Heart right ventricle (tissue), 16 donors: Measurements from ENCODE around the gene INHA. TPM values are rescaled to one million over a fixed set of nuclear protein-coding genes. Genes with fewer than 3 reads are reported as not detected.

Source experiments
- ATAC-seq, 8 donors: fragments of 200-7000 bp; cut with Tn5 transposase; one replicate each; pipeline ENCODE4 v1.9.1; 2020; ENCODE audit warnings: mild to moderate bottlenecking in 8 of 8, moderate library complexity in 8 of 8, moderate number of reproducible peaks in 1 of 8
- DNase-seq, 2 donors: peaks; one replicate each; pipeline ENCODE4 v3.0.0-alpha.2; 2020
- H3K27ac ChIP-seq, 10 donors: fragments of 200-600 bp; sonication (generic) in 2 of 10; one replicate each; pipeline versions ENCODE4 v1.5.0 to v1.8.0; 2020 to 2022; ENCODE audit warnings: mild to moderate bottlenecking in 3 of 10
- H3K27me3 ChIP-seq, 7 donors: fragments of 200-600 bp; one replicate each; pipeline ENCODE4 v1.8.0; 2021 to 2022; ENCODE audit warnings: mild to moderate bottlenecking in 2 of 7
- H3K36me3 ChIP-seq, 9 donors: fragments of 200-600 bp; sonication (generic) in 1 of 9; one replicate each; pipeline versions ENCODE4 v1.5.0 to v1.8.0; 2020 to 2022; ENCODE audit warnings: mild to moderate bottlenecking in 2 of 9
- H3K4me1 ChIP-seq, 9 donors: fragments of 200-600 bp; sonication (generic) in 1 of 9; one replicate each; pipeline versions ENCODE4 v1.5.0 to v1.8.0; 2020 to 2022; ENCODE audit warnings: mild to moderate bottlenecking in 4 of 9
- H3K4me3 ChIP-seq, 10 donors: fragments of 200-600 bp; sonication (generic) in 2 of 10; one replicate each; pipeline versions ENCODE4 v1.5.0 to v1.8.0; 2020 to 2022; ENCODE audit warnings: mild to moderate bottlenecking in 7 of 10, moderate library complexity in 2 of 10
- H3K9me3 ChIP-seq, 11 donors: fragments of 200-600 bp in 10 of 11; sonication (generic) in 2 of 11; one replicate each; pipeline versions ENCODE4 v1.5.0 to v1.8.0; 2013 to 2022; ENCODE audit warnings: mild to moderate bottlenecking in 2 of 11, control low read depth in 1 of 11, moderate library complexity in 1 of 11
- WGBS, 2 donors: extraction: QIAGEN DNeasy Blood & Tissue Kit; methylation state at CpG; one replicate each; pipeline ENCODE4 v1.1.7; 2013; ENCODE audit warnings: inconsistent platforms in 1 of 2; 5-methylcytosine and 5-hydroxymethylcytosine counted together
- intact Hi-C, 10 donors: fragments of 100-400 bp; cut with DNase I; formaldehyde crosslinking; loops; one replicate each; pipeline versions ENCODE4 v1.11.1 to v1.14.2; 2022
- polyA plus RNA-seq, 2 donors: library from polyadenylated mRNA; stranded (reverse); fragments of 200-250 nt; gene quantifications; one replicate each; pipeline ENCODE4 v1.2.3, GENCODE V29; 2013
- total RNA-seq, 10 donors: library from RNA; stranded (reverse); fragmentation: NEBNext Ultra II Directional in 3 of 10; extraction: Animal tissue kit (Norgen Biotek cat#: 25700) in 3 of 10; gene quantifications; one replicate each; pipeline versions ENCODE4 v1.2.1 to v1.2.4, GENCODE V29; 2021 to 2023
- TF ChIP-seq, protein P1 (sequence below), 9 donors: fragments of 200-600 bp; sonication (generic) in 2 of 9; IDR thresholded peaks; one replicate each; pipeline versions ENCODE4 v1.5.0 to v1.8.0; 2021 to 2022; ENCODE audit warnings: antibody characterized with exemption in 9 of 9, mild to moderate bottlenecking in 5 of 9, moderate library complexity in 1 of 9
- donor health status: Arrhythmogenic right ventricular cardiomyopathy.
- donor health status: ischemic (EF 13 %, LVEDD 7.1; RV severe dilation, severe dysfunction).
- donor health status: healthy with polysubstance abuse.
- donor health status: DM: no; HTN: yes; CAD: no.
- donor health status: DM: no; HTN: no; CAD: no.
- donor health status: ischemic (EF 25% LVEDD 6.9; RV normal size, moderate dysfunction).
- donor health status: ischemic (EF 25% LVEDD 5.7; RV mildly dilated, moderate dysfunction).
- donor health status: healthy.
- donor health status: DM: yes; HTN: yes; CAD: no.
- donor health status: Ischemic cardiomyopathy.
- donor health status: ischemic (EF 35%, LVEDD 5.7; RV mildly dilated, moderate dysfunction).
- donor health status: nonischemic (EF 11% LVEDD 7.7; RV severe dilation, severe dysfunction).
- donor health status: DM: yes; HTN: yes; CAD: no.
- donor health status: PGD.
- donor health status: ischemic (EF 29% LVEDD 5.4; RV normal size, mild dysfunction).
- donor health status: nonischemic (EF 23%, LVEDD 6.1; RV moderate dilation, normal function).

Gene INHA
- total and polyA plus RNA-seq, 12 donors: 1.1 to 22.1 (median 3.0) TPM

GRCh38 chr2:219525533-219526232, 46.4 kb upstream of the INHA start:
- TF ChIP-seq, protein P1, sequence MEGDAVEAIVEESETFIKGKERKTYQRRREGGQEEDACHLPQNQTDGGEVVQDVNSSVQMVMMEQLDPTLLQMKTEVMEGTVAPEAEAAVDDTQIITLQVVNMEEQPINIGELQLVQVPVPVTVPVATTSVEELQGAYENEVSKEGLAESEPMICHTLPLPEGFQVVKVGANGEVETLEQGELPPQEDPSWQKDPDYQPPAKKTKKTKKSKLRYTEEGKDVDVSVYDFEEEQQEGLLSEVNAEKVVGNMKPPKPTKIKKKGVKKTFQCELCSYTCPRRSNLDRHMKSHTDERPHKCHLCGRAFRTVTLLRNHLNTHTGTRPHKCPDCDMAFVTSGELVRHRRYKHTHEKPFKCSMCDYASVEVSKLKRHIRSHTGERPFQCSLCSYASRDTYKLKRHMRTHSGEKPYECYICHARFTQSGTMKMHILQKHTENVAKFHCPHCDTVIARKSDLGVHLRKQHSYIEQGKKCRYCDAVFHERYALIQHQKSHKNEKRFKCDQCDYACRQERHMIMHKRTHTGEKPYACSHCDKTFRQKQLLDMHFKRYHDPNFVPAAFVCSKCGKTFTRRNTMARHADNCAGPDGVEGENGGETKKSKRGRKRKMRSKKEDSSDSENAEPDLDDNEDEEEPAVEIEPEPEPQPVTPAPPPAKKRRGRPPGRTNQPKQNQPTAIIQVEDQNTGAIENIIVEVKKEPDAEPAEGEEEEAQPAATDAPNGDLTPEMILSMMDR (IDR thresholded peaks at IDR 0.05): no peak
- H3K4me3 ChIP-seq: no peak overlapping the region
- DNase-seq (no peak), ATAC-seq (peak in 1 of 8 donors; percentile 17)
- peak overlapping the region in 2 of 10 donors; percentile 36 to 71 for H3K27ac ChIP-seq
- peaks cover 5 to 99% (median 75%) of the 10 kb centered on the region in 7 donors for H3K27me3 ChIP-seq
- peaks cover 19 to 63% (median 38%) of the 10 kb centered on the region in 9 donors for H3K4me1 ChIP-seq
- no peaks in the 10 kb centered on the region for H3K9me3 ChIP-seq
- H3K36me3 ChIP-seq: no peaks in the 10 kb centered on the region
- WGBS, 2 donors: 29 to 33% methylated on average over 9 of the region's 9 CpGs
- intact Hi-C loops: loop anchor here in 6 of 10 donors (5.0 kb wide), 3 partner anchors 33 to 123 kb away; no protein-coding TSS in a partner anchor

GRCh38 chr2:219526320-219527075, 45.6 kb upstream of the INHA start:
- ATAC-seq (peak in 2 of 8 donors; percentile 3 to 10), DNase-seq (no peak)
- H3K4me3 ChIP-seq: no peak overlapping the region
- no peaks in the 10 kb centered on the region for H3K36me3 ChIP-seq
- intact Hi-C loops: loop anchor here in 6 of 10 donors (5.0 kb wide), 3 partner anchors 34 to 124 kb away; no protein-coding TSS in a partner anchor
- peaks cover 5 to 98% (median 80%) of the 10 kb centered on the region in 7 donors for H3K27me3 ChIP-seq
- TF ChIP-seq, protein P1 (IDR thresholded peaks at IDR 0.05): no peak
- H3K9me3 ChIP-seq: no peaks in the 10 kb centered on the region
- WGBS, 2 donors: 36 to 44% methylated on average over 10 to 11 of the region's 11 CpGs
- H3K4me1 ChIP-seq: peaks cover 15 to 55% (median 33%) of the 10 kb centered on the region in 9 donors
- H3K27ac ChIP-seq: peak overlapping the region in 4 of 10 donors; percentile 15 to 71 (median 28)

- H3K9me3 ChIP-seq: no peaks in the 10 kb centered on the region
- peaks cover 15 to 50% (median 29%) of the 10 kb centered on the region in 9 donors for H3K4me1 ChIP-seq
- H3K27me3 ChIP-seq: peaks cover 5 to 92% (median 79%) of the 10 kb centered on the region in 7 donors
- TF ChIP-seq, protein P1 (IDR thresholded peaks at IDR 0.05): no peak
- no peaks in the 10 kb centered on the region for H3K36me3 ChIP-seq
- DNase-seq (no peak), ATAC-seq (peak in 6 of 8 donors; percentile 41 to 66 (median 59))
- no peak overlapping the region for H3K4me3 ChIP-seq
- peak overlapping the region in 3 of 10 donors; percentile 21 to 71 (median 36) for H3K27ac ChIP-seq
- intact Hi-C loops: loop anchor here in 6 of 10 donors (5.0 kb wide), 3 partner anchors 35 to 125 kb away; no protein-coding TSS in a partner anchor
- 32 to 37% methylated on average over 6 of the region's 6 CpGs for WGBS, 2 donors
Measured at GRCh38 chr2:219527076-219527394, 45.1 kb upstream of the INHA start.

- intact Hi-C loops: loop anchor here in 6 of 10 donors (5.0 kb wide), 3 partner anchors 35 to 125 kb away; no protein-coding TSS in a partner anchor
- peaks cover 5 to 88% (median 80%) of the 10 kb centered on the region in 7 donors for H3K27me3 ChIP-seq
- no peaks in the 10 kb centered on the region for H3K36me3 ChIP-seq
Measured at GRCh38 chr2:219527472-219527871, 44.6 kb upstream of the INHA start.

More at GRCh38 chr2:219527472-219527871, 44.6 kb upstream of the INHA start:
- ATAC-seq: no peak
- no peak overlapping the region for H3K27ac ChIP-seq
- no peaks in the 10 kb centered on the region for H3K9me3 ChIP-seq
- DNase-seq: no peak
- peaks cover 13 to 45% (median 26%) of the 10 kb centered on the region in 9 donors for H3K4me1 ChIP-seq
- 56 to 65% methylated on average over 5 of the region's 5 CpGs for WGBS, 2 donors
- H3K4me3 ChIP-seq: no peak overlapping the region
- TF ChIP-seq, protein P1 (IDR thresholded peaks at IDR 0.05): no peak
